Gastroesophageal sphincter (tissue), 3 donors: Measurements from ENCODE around the gene CD83.

Experiments used
- CTCF ChIP-seq, 4 experiments: fragments of 200-600 bp in 2 of 4; fragments of 450-650 bp in 2 of 4; sonication (generic) in 1 of 4; IDR thresholded peaks; one replicate each; pipeline ENCODE4 v1.5.1; 2017 to 2019; ENCODE audit warnings: antibody characterized with exemption in 4 of 4, mild to moderate bottlenecking in 2 of 4, moderate library complexity in 2 of 4
- EP300 ChIP-seq: sonication (generic); formaldehyde crosslinking; IDR thresholded peaks from one replicate; pipeline ENCODE4 v1.6.1; 2017; ENCODE audit warnings: antibody characterized with exemption, mild to moderate bottlenecking
- POLR2A ChIP-seq, 2 donors: fragments of 450-650 bp; IDR thresholded peaks; one replicate each; pipeline ENCODE4 v1.6.1; 2017; ENCODE audit warnings: antibody characterized with exemption in 2 of 2, mild to moderate bottlenecking in 2 of 2, moderate library complexity in 1 of 2
- POLR2AphosphoS5 ChIP-seq: sonication (generic); formaldehyde crosslinking; IDR thresholded peaks from one replicate; pipeline ENCODE4 v1.6.1; 2017; ENCODE audit warnings: antibody characterized with exemption

DNA sequence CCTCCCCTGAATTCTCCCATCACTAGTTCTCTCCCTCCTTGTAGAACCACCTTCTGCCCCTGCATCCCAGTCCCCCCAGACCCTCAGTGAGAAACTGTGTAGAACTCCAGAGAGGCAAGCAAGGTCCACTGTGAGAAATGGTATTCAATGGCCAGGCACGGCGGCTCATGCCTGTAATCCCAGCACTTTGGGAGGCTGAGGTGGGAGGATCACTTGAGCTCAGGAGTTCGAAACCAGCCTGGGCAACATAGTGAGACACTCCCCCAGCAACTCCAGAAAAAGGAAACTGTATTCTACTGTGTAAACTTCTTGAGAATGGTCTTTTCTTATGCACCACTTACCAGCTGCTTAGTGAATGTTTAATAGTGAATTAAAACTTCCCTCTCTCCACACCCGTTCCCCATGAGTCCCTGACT, 8.2 kb upstream of the CD83 start:
- no peak for TF ChIP-seq CTCF (IDR thresholded peaks at IDR 0.05)
- no peak for TF ChIP-seq POLR2AphosphoS5
- TF ChIP-seq POLR2A (IDR thresholded peaks at IDR 0.05) = no peak
- no peak for TF ChIP-seq EP300
